K562 (cell line): ENCODE measurements around the gene LAMA5. TPM values are rescaled to one million over a fixed set of nuclear protein-coding genes. Genes with fewer than 3 reads are reported as not detected.
A peak's percentile ranks its signal among the peaks of the same experiment; 100 is the strongest.

Source experiments
- CEBPB ChIP-seq: fragments of 450-650 bp; IDR thresholded peaks from 2 replicates; pipeline ENCODE4 v1.6.1; 2016; ENCODE audit warnings: missing genetic modification characterization, missing compliant biosample characterization
- CHD2 ChIP-seq: IDR thresholded peaks from 2 replicates; pipeline ENCODE4 v1.6.1; 2011; ENCODE audit warnings: low read depth, low read length
- CHD4 ChIP-seq: fragments of 200-600 bp; sonication (generic); IDR thresholded peaks from 3 replicates; pipeline ENCODE4 v1.6.1; 2012; ENCODE audit warnings: low read depth, mild to moderate bottlenecking, mixed read lengths, low read length, inconsistent platforms; ENCODE audit not compliant: insufficient read depth, insufficient replicate concordance, poor library complexity, severe bottlenecking
- ELK1 ChIP-seq: sonication (generic); formaldehyde crosslinking; IDR thresholded peaks from 2 replicates; pipeline ENCODE4 v1.8.1; 2022; ENCODE audit warnings: missing genetic modification reagents
- ESRRB ChIP-seq: fragments of 250-450 bp; sonication (Bioruptor Pico); IDR thresholded peaks from 2 replicates; pipeline ENCODE4 v1.5.0; 2020; ENCODE audit warnings: mild to moderate bottlenecking, moderate library complexity, borderline replicate concordance
- FOXA3 ChIP-seq, 2 experiments: fragments of 450-650 bp in 1 of 2; sonication (generic) in 1 of 2; formaldehyde crosslinking; IDR thresholded peaks in 1 of 2; conservative IDR thresholded peaks in 1 of 2; 2 replicates each; pipeline versions ENCODE4 v1.4.0 to v1.8.0; 2020 to 2022; ENCODE audit warnings: mild to moderate bottlenecking in 2 of 2, missing genetic modification reagents in 1 of 2
- GABPB2 ChIP-seq: fragments of 250-450 bp; sonication (Bioruptor Pico); conservative IDR thresholded peaks from 2 replicates; pipeline ENCODE4 v1.5.1; 2021; ENCODE audit warnings: mild to moderate bottlenecking
- GTF2A2 ChIP-seq: IDR thresholded peaks from 2 replicates; pipeline ENCODE4 v1.6.1; 2016; ENCODE audit warnings: mild to moderate bottlenecking, missing genetic modification characterization, missing compliant biosample characterization
- HMBOX1 ChIP-seq: sonication (generic); IDR thresholded peaks from 2 replicates; pipeline ENCODE4 v1.6.1; 2016
- MBD1 ChIP-seq: fragments of 250-450 bp; sonication (Bioruptor Pico); IDR thresholded peaks from 2 replicates; pipeline ENCODE4 v1.8.0; 2022; ENCODE audit warnings: inconsistent platforms
- ZNF165 ChIP-seq: fragments of 250-450 bp; sonication (Bioruptor Pico); IDR thresholded peaks from 2 replicates; pipeline ENCODE4 v1.4.0; 2020; ENCODE audit warnings: borderline replicate concordance
- ZNF407 ChIP-seq: fragments of 450-650 bp; IDR thresholded peaks from 2 replicates; pipeline ENCODE4 v1.6.1; 2016; ENCODE audit warnings: low read depth
- ZNF449 ChIP-seq: fragments of 250-450 bp; sonication (Bioruptor Pico); IDR thresholded peaks from 2 replicates; pipeline ENCODE4 v1.8.0; 2022; ENCODE audit warnings: moderate library complexity, mild to moderate bottlenecking, inconsistent platforms
- ZSCAN29 ChIP-seq: fragments of 450-650 bp; IDR thresholded peaks from 2 replicates; pipeline ENCODE4 v1.6.1; 2017
- polyA plus RNA-seq, 8 experiments: library from polyadenylated mRNA; depleted of rRNA in 4 of 8; stranded (reverse) in 5 of 8; unstranded in 3 of 8; fragments of >200 nt; fragmentation: Nextera tagmentation in 2 of 8; fragmentation: Illumina TruSeq in 1 of 8; extraction: Ambion mirVana in 2 of 8; extraction: Trizol in 1 of 8; gene quantifications; 2 replicates each; pipeline versions ENCODE4 v1.2.1 to v1.2.3, GENCODE V29; 2011 to 2014; ENCODE audit warnings: inconsistent platforms in 1 of 8, missing spikeins in 1 of 8
- total RNA-seq, 7 experiments: library from RNA; depleted of rRNA in 6 of 7; stranded (reverse); fragments of >200 nt in 6 of 7; fragmentation: Illumina TruSeq in 2 of 7; extraction: Trizol in 2 of 7; gene quantifications; 2 replicates each; pipeline versions ENCODE4 v1.2.1 to v1.2.3, GENCODE V29; 2011 to 2021; ENCODE audit warnings: low replicate concordance in 1 of 7

Gene LAMA5
- total and polyA plus RNA-seq, 9 of the 15 experiments (the other 6 are each of a cell fraction or from before 2014, with no cell fraction given), result 0.31 to 101 (median 7.8) TPM

GRCh38 chr20:62301773-62302340 lies 65.3 kb downstream of the LAMA5 start (continued):
- TF ChIP-seq MBD1 (no peak), CHD2 (no peak), ESRRB (CRISPR knock-in tag) (no peak), ELK1 (CRISPR knock-in tag) (no peak), ZNF449 (CRISPR knock-in tag) (no peak), GABPB2 (CRISPR knock-in tag) (no peak), ZNF407 (no peak), FOXA3 (CRISPR knock-in tag; conservative IDR thresholded peaks at IDR 0.05 in 1 of 2, IDR thresholded peaks at IDR 0.05 in 1 of 2) (no peak), CHD4 (peak; percentile 62), GTF2A2 (tag) (no peak), ZNF165 (CRISPR knock-in tag) (no peak), HMBOX1 (peak; percentile 39; the same call in 1 of the 2 replicates), CEBPB (tag) (peak; percentile 96), ZSCAN29 (no peak)
